Caco-2 (cell line): Measurements from ENCODE around the gene BANK1. TPM values are rescaled to one million over a fixed set of nuclear protein-coding genes. Genes with fewer than 3 reads are reported as not detected.

ENCODE experiments used
- BruUV-seq: library from RNA; stranded (reverse); fragments of 400-500 nt; replicated peaks from 2 replicates; lab custom pipeline; 2021; lab: Mats Ljungman, UMichigan
- CTCF ChIA-PET: fragments of 300-600 bp; sonication (Branson Sonifier 250); formaldehyde crosslinking; loops from one replicate; lab custom pipeline; 2022; ENCODE audit warnings: antibody characterized with exemption; lab: Charles Lee
- POLR2A ChIA-PET: fragments of 300-600 bp; sonication (Branson Sonifier 250); formaldehyde crosslinking; loops from one replicate; lab custom pipeline; 2022; ENCODE audit warnings: antibody characterized with exemption; lab: Charles Lee
- DNase-seq, 2 experiments: peaks; one replicate each; pipeline versions ENCODE4 v3.0.0 to v3.0.0-alpha.2; 2020 to 2022
- H3K27me3 ChIP-seq: replicated peaks from 2 replicates; pipeline ENCODE4 v1.6.0; 2011; ENCODE audit warnings: low read length; ENCODE audit not compliant: control insufficient read depth, insufficient read depth
- H3K36me3 ChIP-seq: 2 replicates; pipeline ENCODE4 v1.5.1; 2011; ENCODE audit warnings: low read length; ENCODE audit not compliant: control insufficient read depth, insufficient read depth
- H3K4me1 ChIP-seq: fragments of 250-450 bp; sonication (Bioruptor Pico); 2 replicates; pipeline ENCODE4 v1.5.1; 2020; ENCODE audit warnings: mild to moderate bottlenecking
- H3K4me3 ChIP-seq: 2 replicates; pipeline ENCODE4 v1.5.1; 2011; ENCODE audit warnings: low read depth, mild to moderate bottlenecking, control low read depth, low read length
- H3K9me3 ChIP-seq: fragments of 250-450 bp; sonication (Bioruptor Pico); 2 replicates; pipeline ENCODE4 v1.5.1; 2020; ENCODE audit warnings: mild to moderate bottlenecking, moderate library complexity
- H3K27ac Mint-ChIP-seq: one replicate; pipeline ENCODE4 v1.8.0; 2022; ENCODE audit warnings: mixed read lengths; ENCODE audit not compliant: unreplicated experiment
- H3K27me3 Mint-ChIP-seq: one replicate; pipeline ENCODE4 v1.8.0; 2022; ENCODE audit warnings: mixed read lengths; ENCODE audit not compliant: insufficient read depth, unreplicated experiment
- H3K36me3 Mint-ChIP-seq: one replicate; pipeline ENCODE4 v1.8.0; 2022; ENCODE audit warnings: mild to moderate bottlenecking, mixed read lengths; ENCODE audit not compliant: insufficient read depth, unreplicated experiment
- H3K4me1 Mint-ChIP-seq: one replicate; pipeline ENCODE4 v1.8.0; 2022; ENCODE audit warnings: low read depth, mixed read lengths; ENCODE audit not compliant: unreplicated experiment
- H3K4me3 Mint-ChIP-seq: one replicate; pipeline ENCODE4 v1.8.0; 2022; ENCODE audit warnings: mild to moderate bottlenecking, moderate library complexity, mixed read lengths; ENCODE audit not compliant: unreplicated experiment
- H3K9me3 Mint-ChIP-seq: one replicate; pipeline ENCODE4 v1.8.0; 2022; ENCODE audit warnings: mixed read lengths; ENCODE audit not compliant: unreplicated experiment
- CTCF ChIP-seq, 2 experiments: fragments of 200-600 bp in 1 of 2; IDR thresholded peaks; 1 replicate in 1 of 2; 2 replicates in 1 of 2; pipeline versions ENCODE4 v1.5.1 to v1.8.0; 2011 to 2022; ENCODE audit warnings: antibody characterized with exemption in 1 of 2, control low read depth in 1 of 2, inconsistent platforms in 1 of 2, low read depth in 1 of 2, low read length in 1 of 2, mild to moderate bottlenecking in 1 of 2, moderate library complexity in 1 of 2; ENCODE audit not compliant: insufficient read depth in 1 of 2, severe bottlenecking in 1 of 2, unreplicated experiment in 1 of 2
- intact Hi-C: fragments of 100-400 bp; cut with micrococcal nuclease; formaldehyde crosslinking; loops from one replicate; pipeline ENCODE4 v1.10.0; 2022; ENCODE audit not compliant: unreplicated experiment
- total RNA-seq: library from RNA; stranded (reverse); gene quantifications from 2 replicates; pipeline ENCODE4 v1.2.3, GENCODE V29; 2022

Gene BANK1
- total RNA-seq, 1 experiment from 2014 or later = 5.7 TPM

- H3K27me3 Mint-ChIP-seq = no peaks in the 10 kb centered on the region
- H3K9me3 Mint-ChIP-seq = peaks cover 24% of the 10 kb centered on the region
- no TSS peak for BruUV-seq
- Histone ChIP-seq H3K27me3 (no peaks in the 10 kb centered on the region), H3K4me3 (no peak overlapping the region), H3K36me3 (no peaks in the 10 kb centered on the region), H3K4me1 (no peaks in the 10 kb centered on the region), H3K9me3 (no peaks in the 10 kb centered on the region)
- no peak for TF ChIP-seq CTCF (IDR thresholded peaks at IDR 0.05; ENCODE audit: insufficient read depth in 1 of 2, low read depth in 1 of 2, low read length in 1 of 2, severe bottlenecking in 1 of 2, unreplicated experiment in 1 of 2)
- peaks cover 7% of the 10 kb centered on the region for H3K4me1 Mint-ChIP-seq
- no peak overlapping the region for H3K27ac Mint-ChIP-seq
- DNase-seq = no peak
- no peak overlapping the region for H3K4me3 Mint-ChIP-seq
- POLR2A ChIA-PET = no interaction called here
- CTCF ChIA-PET = no interaction called here
- intact Hi-C loops = no loop called here
- H3K36me3 Mint-ChIP-seq = no peaks in the 10 kb centered on the region
These were observed 66.6 kb downstream of the BANK1 start for GRCh38 chr4:101857176-101857575.

- H3K36me3 Mint-ChIP-seq = no peaks in the 10 kb centered on the region
- TF ChIP-seq CTCF (IDR thresholded peaks at IDR 0.05; ENCODE audit: insufficient read depth in 1 of 2, low read depth in 1 of 2, low read length in 1 of 2, severe bottlenecking in 1 of 2, unreplicated experiment in 1 of 2) = no peak
- CTCF ChIA-PET = no interaction called here
- peaks cover 28% of the 10 kb centered on the region for H3K9me3 Mint-ChIP-seq
- H3K4me1 Mint-ChIP-seq = peaks cover 7% of the 10 kb centered on the region
- Histone ChIP-seq H3K36me3 (no peaks in the 10 kb centered on the region), H3K4me3 (no peak overlapping the region), H3K27me3 (no peaks in the 10 kb centered on the region), H3K9me3 (no peaks in the 10 kb centered on the region), H3K4me1 (no peaks in the 10 kb centered on the region; the same call in 1 of the 2 replicates)
- POLR2A ChIA-PET = no interaction called here
- intact Hi-C loops = no loop called here
- no TSS peak for BruUV-seq
- no peak overlapping the region for H3K4me3 Mint-ChIP-seq
- no peaks in the 10 kb centered on the region for H3K27me3 Mint-ChIP-seq
- DNase-seq = no peak
- H3K27ac Mint-ChIP-seq = no peak overlapping the region
These were observed 68.1 kb downstream of the BANK1 start for GRCh38 chr4:101858641-101859040.

GRCh38 chr4:101862595-101862994, 72.1 kb downstream of the BANK1 start:
- peaks cover 24% of the 10 kb centered on the region for H3K4me1 Mint-ChIP-seq
- Histone ChIP-seq H3K36me3 (no peaks in the 10 kb centered on the region), H3K27me3 (no peaks in the 10 kb centered on the region), H3K4me1 (peaks cover 29% of the 10 kb centered on the region), H3K9me3 (peaks cover 15% of the 10 kb centered on the region), H3K4me3 (no peak overlapping the region)
- ChIA-PET POLR2A (no interaction called here), CTCF (no interaction called here)
- H3K36me3 Mint-ChIP-seq = peaks cover 22% of the 10 kb centered on the region
- intact Hi-C loops = no loop called here
- no peaks in the 10 kb centered on the region for H3K27me3 Mint-ChIP-seq
- no peak overlapping the region for H3K4me3 Mint-ChIP-seq
- no peak for DNase-seq
- TF ChIP-seq CTCF (IDR thresholded peaks at IDR 0.05; ENCODE audit: insufficient read depth in 1 of 2, low read depth in 1 of 2, low read length in 1 of 2, severe bottlenecking in 1 of 2, unreplicated experiment in 1 of 2) = no peak
- BruUV-seq = no TSS peak
- no peak overlapping the region for H3K27ac Mint-ChIP-seq
- H3K9me3 Mint-ChIP-seq = peaks cover 30% of the 10 kb centered on the region
